HEK293 (cell line): ENCODE data around the gene LXN.

Experiments used
- MEIS1 ChIP-seq: sonication (generic); formaldehyde crosslinking; IDR thresholded peaks from 2 replicates; pipeline ENCODE4 v1.8.1; 2022; ENCODE audit warnings: missing genetic modification reagents, mild to moderate bottlenecking, borderline replicate concordance
- ZNF157 ChIP-seq: fragments of 450-650 bp; formaldehyde crosslinking; IDR thresholded peaks from 2 replicates; pipeline ENCODE4 v1.5.1; 2016; ENCODE audit warnings: missing biosample characterization, missing genetic modification characterization
- ZNF214 ChIP-seq: fragments of 450-650 bp; formaldehyde crosslinking; IDR thresholded peaks from 2 replicates; pipeline ENCODE4 v1.5.1; 2017; ENCODE audit warnings: missing biosample characterization, mild to moderate bottlenecking, missing genetic modification characterization, borderline replicate concordance
- ZNF747 ChIP-seq: fragments of 450-650 bp; formaldehyde crosslinking; IDR thresholded peaks from 2 replicates; pipeline ENCODE4 v1.5.1; 2016; ENCODE audit warnings: missing biosample characterization, missing genetic modification characterization
- ZNF777 ChIP-seq: fragments of 450-650 bp; formaldehyde crosslinking; IDR thresholded peaks from 2 replicates; pipeline ENCODE4 v1.5.1; 2017; ENCODE audit warnings: missing biosample characterization, missing genetic modification characterization, borderline replicate concordance
- ZNF830 ChIP-seq: fragments of 450-650 bp; IDR thresholded peaks from 2 replicates; pipeline ENCODE4 v1.5.0; 2018; ENCODE audit warnings: missing biosample characterization, missing genetic modification characterization, low read depth, mild to moderate bottlenecking, moderate library complexity
- ZSCAN4 ChIP-seq: fragments of 450-650 bp; formaldehyde crosslinking; IDR thresholded peaks from 2 replicates; pipeline ENCODE4 v1.5.1; 2017; ENCODE audit warnings: missing biosample characterization, missing genetic modification characterization
- TF ChIP-seq, protein P1 (sequence below): fragments of 450-650 bp; formaldehyde crosslinking; IDR thresholded peaks from 2 replicates; pipeline ENCODE4 v1.5.1; 2016; ENCODE audit warnings: missing biosample characterization, missing genetic modification characterization

DNA sequence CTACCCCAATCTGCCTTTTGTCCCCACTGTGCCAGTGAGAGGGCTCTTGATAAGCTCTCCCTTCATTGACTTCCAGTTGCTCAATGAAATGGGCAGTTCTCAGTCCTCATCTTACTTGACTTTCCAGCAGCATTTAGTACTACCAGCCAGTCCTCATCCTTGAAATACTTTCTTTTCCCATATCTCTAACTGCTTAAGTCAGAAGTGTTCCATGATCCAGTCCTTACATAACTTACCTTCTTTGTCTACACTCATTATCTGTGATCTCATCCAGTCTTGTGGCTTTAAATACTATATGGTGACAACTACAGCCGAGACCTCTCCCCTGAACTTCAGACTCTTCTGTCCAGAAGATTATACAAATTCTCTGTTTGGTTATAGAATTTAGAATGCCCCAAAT is 31.1 kb upstream of the LXN start:
- no peak for TF ChIP-seq ZNF747
- no peak for TF ChIP-seq ZNF157 (tag by site-specific recombination)
- TF ChIP-seq, protein P1, sequence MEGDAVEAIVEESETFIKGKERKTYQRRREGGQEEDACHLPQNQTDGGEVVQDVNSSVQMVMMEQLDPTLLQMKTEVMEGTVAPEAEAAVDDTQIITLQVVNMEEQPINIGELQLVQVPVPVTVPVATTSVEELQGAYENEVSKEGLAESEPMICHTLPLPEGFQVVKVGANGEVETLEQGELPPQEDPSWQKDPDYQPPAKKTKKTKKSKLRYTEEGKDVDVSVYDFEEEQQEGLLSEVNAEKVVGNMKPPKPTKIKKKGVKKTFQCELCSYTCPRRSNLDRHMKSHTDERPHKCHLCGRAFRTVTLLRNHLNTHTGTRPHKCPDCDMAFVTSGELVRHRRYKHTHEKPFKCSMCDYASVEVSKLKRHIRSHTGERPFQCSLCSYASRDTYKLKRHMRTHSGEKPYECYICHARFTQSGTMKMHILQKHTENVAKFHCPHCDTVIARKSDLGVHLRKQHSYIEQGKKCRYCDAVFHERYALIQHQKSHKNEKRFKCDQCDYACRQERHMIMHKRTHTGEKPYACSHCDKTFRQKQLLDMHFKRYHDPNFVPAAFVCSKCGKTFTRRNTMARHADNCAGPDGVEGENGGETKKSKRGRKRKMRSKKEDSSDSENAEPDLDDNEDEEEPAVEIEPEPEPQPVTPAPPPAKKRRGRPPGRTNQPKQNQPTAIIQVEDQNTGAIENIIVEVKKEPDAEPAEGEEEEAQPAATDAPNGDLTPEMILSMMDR (tag by site-specific recombination), result no peak
- no peak for TF ChIP-seq ZNF777
- no peak for TF ChIP-seq MEIS1 (CRISPR knock-in tag)
- no peak for TF ChIP-seq ZSCAN4 (tag by site-specific recombination)
- TF ChIP-seq ZNF830, result no peak
- no peak for TF ChIP-seq ZNF214 (tag by site-specific recombination)
